Stimulated activated CD8-positive, alpha-beta memory T cell treated with anti-CD3 and anti-CD28 coated beads, Interleukin-12 subunit alpha, Interleukin-12 subunit beta, amount 100 ng/mL, for 24 hours (primary cell): ENCODE measurements around the gene TNNC1.
A peak's percentile ranks its signal among the peaks of the same experiment; 100 is the strongest.

Source experiments
- DNase-seq: peaks from one replicate; pipeline ENCODE4 v3.0.0-alpha.2; 2020; ENCODE audit errors: extremely low read depth

TNNC1 gene

DNA sequence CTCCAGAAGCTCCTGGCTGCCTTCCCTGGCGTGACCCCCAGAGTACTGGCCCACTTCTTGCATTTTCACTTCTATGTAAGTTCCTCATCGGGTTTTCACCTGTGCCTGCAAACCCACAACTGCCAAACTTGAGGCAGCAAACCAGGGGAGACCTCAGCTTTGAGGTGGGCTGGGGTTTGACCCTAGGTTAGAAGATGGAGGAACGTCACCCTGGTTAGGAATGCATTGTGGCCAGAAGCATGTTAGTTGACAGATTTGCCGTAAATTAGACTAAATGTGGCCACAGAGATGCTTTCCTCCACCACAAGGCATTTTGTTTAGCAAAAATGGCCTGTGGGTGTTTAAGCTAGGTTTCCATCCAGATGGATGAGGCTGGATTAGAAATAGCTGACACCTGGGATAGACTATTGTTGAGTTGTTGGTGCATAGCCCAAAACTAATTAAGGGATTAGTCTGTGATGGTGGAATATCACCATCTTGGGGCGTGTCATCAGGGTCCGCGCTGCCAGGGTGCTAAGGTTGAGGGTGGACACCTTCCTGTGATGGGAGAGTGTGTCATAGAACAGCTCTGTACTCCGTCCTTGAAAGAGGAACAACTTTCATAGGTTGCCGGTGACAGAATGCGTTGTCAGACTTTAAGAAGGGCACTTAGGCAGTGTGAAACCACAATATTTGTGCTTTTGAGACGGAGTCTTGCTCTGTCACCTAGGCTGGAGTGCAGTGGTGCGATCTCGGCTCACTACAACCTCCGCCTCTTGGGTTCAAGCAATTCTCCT lies 5.1 kb upstream of the TNNC1 start:
- no peak for DNase-seq

DNA sequence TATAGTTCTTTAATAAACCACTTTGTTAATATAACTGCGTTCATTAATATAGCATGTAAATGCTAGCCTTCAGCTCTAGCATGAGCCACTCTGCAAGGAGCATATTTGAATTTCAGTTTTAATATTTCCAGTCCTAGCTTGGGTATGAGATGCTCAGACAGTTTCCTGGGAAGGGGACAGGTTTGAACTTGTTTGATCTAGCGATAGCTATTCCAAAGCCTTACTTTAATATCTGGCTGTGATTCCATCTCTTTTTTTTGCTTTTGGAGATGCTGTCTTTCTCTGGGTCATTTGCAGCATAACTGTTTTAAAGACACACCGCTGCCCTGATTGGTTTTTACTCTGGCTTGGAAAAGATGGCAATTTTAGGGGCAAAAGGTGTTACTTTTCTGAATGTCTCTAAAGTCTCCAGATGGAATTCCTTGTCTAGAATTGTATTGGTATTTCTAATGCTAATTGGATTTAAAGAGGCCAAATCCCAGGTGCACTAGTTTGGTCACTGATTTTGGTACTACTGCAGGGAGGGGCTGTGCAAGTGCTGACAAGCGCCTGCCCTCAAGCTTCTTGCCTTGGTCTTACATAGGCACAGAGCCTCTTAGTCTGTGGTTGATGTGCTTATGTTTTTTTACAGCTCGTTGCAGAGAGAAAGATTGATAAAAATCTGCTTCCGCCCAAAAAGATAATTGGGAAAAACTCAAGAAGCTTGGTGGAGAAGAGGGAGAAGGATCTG lies 4.4 kb upstream of the TNNC1 start:
- no peak for DNase-seq

DNA sequence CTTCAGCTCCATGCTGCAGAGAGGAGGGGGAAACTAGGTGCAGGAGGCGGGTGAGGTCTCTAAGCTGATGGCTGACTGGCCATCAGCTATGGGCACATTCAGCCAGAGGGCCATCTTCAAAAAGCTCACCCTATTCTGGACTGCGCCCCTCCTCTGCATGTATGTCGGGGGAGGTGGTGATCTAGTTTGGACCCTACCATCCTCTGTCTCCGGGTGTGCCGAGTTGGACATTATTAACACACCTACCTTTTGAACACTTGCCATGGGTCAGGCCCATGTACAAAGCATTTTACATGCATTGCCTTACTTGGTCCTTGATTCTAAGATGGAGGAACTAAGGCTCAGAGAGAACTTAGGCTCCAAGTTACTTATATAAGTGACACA lies 3.0 kb upstream of the TNNC1 start:
- no peak for DNase-seq

DNA sequence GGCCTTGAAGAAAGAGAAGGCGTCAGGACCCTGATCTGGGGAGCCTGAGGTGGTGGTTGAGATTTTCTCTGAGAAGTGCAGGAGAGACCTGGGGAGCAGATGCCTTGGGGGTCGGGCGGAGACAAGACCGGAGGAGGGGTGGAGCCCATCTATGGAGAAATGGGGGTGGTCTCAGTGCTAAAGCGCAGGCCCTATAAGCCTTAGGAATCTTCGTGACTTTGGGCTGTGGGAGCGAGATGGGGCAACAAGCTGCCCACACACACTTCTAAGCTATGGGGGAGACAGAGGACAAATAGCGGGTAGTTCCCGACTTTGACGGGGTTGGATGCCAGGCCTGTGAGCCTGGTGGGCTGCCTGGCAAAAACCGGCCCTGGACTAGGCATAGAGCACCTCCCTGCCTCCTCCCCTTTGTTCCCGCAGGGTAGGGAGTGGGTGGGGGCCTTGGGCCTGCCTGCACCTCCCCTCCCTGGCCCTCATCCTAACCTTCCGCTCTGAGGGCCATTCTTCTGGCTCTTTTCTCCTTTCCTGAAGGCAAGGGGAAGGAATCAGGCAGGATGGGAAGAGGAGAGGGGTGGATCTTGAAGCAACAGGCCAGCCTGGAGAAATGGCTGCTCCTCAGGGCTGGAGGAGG lies 2.4 kb upstream of the TNNC1 start:
- DNase-seq = no peak

DNA sequence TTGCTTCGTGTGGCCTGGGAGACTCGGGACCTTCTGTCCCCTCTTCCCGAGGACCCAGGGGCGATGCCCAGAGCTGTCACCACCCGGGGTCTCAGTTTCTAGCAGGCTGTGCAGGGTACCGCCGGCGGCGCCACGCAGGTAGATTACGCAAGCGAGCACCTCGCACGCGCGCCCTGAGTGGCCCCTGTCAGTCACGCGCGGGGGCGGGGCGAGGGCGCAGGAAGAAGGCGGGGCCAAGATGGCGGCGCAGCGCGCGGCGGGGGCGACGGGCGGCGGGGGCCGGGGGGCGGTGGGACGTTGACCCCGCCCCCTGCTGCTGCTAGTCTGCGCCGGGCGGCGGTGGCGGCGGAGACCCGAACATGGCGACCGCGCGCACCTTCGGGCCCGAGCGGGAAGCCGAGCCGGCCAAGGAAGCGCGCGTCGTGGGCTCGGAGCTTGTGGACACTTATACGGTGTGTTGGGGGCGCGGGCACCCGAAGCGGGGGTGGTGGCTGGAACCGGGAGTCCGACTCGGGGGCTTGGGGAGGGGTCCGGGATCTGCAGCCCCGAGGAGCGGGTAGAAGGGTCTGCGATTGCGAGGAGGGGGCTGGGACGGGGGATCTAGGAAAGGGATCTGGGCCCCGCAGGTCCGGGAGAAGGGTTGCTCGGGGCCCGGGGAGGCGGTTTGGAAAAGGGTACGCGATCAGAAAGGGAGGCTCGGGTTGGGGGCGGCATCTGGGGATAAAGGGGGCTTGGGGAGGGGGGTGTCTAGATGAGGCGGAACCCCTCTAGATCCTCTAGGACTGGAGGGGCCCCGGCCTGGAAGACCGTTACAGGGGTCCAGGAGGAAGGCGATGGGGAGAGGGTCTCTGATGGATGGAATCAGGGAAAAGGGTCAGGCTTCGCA lies 1.7 kb upstream of the TNNC1 start, which contains the start of gene NISCH:
NISCH (plus strand) TSS at position 322 of the 886 bp plus-strand sequence; CDS start at position 360, 38 bp downstream.
- peak; percentile 89 for DNase-seq

DNA sequence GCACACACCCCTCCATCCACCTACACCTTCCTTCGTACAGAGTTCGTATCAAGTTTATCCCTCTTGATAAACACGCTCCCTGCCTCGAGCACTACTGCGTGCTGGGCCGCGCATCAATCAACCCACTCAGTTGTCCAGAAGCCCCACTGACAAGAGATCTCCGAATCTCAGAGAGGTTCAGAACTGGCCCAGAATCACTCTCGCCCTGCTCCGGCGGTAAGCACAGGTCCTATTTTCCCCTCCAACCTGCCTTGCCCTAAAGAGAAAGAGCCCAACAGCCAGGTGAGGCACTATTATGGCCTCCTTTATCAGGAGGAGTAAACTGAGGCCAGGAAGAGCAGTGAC lies 1.1 kb upstream of the TNNC1 start:
- no peak for DNase-seq

DNA sequence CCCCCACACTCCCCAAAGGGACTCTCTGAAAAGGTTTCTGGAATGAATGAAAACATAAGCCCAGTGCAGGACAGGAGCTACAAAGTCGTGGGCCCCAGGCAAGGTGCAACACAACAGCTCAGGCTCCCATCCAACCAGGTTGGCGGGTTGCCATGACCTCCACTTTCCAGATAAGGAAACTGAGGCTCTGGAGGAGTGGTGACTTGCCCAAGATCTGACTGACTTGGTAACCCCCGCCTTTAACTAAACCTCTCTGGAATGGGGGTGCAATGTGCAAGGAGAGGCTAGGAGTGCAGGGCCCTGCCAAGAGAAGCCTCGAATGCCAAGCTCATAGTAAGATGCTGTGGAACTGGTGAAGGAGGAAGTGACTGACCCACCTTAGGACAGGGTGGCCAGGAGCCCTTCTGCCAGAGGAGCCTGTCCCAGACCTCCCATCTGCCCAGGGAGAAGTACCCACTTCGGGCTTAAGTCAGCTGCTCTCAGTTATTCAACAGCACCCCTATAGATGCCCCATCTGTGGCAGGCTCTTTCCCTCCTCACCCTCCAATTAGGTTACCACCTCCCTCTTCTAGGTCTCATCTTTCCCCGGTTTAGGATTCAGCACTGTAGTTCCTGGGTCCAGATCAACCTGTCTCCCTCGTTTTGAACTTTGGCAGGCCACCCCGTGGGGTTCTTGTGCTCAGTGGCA lies 553 bp upstream of the TNNC1 start:
- no peak for DNase-seq

DNA sequence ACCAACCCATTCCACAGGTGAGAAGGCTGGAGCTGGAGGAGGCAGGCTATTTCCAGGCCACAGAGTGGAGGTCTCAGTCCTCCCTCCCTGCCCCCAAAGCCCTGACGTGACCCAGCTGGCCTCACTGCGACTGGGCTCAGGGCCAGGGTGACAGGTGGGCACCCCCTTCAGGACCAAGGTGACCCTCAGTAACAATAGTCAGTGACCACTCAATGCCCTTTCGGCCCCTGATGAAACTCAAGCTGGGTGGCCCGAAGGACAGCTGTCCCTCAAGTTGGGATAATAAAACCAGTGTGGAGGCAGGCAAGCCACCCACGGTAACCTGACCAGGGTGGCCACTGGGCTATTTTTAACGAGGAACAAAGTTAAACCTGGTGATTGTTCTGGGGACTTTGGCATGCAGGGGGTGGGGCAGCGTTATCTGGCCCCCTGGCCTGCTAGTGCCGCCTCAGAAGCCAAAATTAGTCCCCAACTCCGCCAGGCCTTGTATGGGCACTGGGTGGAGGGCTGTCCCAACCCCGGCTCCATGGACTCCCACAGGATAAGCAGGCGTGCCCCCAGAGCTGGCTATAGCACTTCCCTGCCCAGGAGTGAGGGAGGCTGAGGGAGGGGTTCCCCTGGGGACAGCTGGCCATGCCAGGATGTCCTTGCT lies 1.1 kb downstream of the TNNC1 start:
- no peak for DNase-seq

DNA sequence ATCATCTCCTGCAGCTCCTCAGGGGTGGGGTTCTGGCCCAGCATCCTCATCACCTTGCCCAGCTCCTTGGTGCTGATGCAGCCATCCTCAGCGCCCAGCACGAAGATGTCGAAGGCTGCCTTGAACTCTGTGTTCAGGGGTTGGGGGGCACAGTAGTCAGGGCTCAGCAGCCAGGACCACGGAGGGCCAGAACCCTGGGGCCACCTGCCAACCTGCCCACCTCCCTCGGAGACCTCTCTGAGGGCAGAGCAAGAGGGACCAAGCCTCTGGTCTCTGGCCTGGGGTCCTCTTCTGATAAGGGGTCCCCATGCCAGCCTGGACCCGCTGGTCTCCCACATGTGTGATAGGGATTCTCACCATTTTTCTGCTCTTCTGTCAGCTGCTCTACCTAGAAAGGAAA lies 1.7 kb downstream of the TNNC1 start:
- DNase-seq = no peak

DNA sequence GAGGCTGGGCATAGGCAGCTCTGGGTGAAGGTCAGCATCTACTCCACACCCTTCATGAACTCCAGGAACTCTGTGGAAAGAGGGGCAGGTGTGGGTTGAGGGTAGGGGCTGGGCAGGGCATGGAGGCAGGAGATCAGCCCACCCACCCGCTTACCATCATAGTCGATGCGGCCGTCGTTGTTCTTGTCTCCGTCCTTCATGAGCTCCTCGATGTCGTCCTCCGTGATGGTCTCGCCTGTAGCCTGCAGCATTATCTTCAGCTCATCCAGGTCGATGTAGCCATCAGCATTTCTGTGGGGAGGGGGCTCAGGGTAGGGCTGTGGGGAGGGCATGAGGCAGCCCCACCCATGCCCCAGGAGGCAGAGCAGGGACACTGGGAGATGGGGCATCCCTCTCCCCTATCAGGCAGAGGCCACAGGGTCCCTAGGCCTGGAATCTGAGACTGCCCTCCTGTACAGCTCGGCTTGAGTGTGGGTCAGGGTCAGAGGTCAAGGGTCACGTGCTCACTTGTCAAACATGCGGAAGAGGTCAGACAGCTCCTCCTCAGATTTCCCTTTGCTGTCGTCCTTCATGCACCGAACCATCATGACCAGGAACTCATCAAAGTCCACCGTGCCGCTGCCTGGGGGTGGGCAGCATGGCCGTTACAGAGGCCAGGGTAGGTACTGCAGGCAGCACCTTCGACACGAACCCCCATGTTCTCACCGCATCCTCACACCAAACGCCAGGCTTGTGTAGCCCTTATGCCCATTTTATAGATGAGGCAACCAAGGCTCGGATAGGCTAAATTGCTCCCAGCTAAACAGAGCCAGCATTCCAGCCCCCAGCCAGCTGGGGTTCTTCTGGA lies 2.4 kb downstream of the TNNC1 start:
- DNase-seq = no peak

DNA sequence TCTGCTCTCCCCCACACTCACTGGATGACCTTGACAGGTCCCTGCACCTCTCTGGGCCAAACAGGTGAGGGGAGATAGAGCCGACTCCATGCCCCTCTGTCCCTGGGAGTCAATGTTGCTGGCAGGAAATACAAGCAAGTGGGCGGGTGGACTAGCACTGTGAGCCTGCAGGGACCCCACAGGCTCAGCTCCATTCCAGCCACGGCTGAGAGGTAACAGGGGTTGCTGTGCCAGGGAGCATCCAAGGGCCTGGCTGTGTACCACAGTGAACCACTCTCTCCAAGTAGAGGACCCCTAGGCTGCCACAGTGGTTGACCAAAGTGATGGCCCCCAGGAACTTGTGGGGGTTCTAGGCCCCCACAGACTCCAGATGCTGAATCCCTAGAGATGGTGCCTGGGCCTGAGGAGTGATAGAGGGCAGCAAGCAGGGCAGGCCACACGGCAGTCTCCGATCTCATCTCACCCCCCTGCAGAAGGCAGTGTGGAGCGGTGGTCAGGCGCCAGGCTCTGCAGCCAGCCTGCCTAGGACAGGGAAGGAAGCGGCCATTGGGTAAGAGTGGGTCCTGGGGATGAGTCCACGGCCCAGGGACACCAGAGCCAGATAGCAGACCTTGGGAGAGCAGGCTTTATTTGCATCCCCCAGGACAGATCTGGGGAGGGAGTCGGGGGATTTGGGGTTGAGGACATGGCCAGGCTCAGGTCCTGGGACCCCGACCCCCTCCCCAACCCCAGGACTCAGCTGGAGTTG lies 3.2 kb downstream of the TNNC1 start:
- no peak for DNase-seq

DNA sequence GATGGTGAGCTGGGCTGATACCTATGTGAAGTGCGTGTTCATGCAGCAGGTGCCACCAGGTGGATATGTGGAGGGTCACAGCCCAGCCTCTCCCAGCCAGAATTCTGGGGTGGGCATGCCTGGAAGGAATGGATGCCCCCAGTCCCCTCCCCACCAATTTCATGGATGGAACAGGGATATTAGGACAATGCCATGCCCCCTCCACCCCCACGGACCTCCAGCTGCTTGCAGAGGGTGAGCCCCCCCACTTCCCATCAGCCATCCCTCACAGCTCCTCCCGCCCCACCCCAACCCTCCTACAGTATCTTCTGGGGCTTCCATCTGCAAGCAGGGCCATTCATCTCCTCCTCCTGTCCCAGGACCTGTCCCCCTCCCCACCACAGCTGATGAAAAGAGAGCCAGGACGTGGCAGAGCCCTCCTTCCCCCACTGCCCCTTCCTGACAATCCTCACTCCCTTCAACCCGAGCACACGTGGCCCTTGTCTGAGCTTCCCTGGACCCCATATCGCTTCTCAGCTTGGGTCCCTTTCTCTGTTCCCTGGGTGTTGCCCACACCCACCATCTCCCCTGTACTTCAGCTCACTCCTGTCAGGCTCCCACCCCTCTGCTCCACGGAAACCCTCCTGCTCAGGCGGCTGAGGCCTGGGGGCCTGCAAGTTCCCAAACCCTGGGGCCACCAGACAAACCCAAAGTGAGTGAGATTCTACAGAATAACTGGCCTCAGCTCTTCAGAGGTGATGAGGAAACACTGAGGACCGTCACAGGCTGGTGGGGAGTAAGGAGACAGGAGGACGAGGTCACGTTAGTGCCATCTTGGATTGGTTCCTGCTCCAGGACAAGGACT lies 6.1 kb downstream of the TNNC1 start:
- no peak for DNase-seq

DNA sequence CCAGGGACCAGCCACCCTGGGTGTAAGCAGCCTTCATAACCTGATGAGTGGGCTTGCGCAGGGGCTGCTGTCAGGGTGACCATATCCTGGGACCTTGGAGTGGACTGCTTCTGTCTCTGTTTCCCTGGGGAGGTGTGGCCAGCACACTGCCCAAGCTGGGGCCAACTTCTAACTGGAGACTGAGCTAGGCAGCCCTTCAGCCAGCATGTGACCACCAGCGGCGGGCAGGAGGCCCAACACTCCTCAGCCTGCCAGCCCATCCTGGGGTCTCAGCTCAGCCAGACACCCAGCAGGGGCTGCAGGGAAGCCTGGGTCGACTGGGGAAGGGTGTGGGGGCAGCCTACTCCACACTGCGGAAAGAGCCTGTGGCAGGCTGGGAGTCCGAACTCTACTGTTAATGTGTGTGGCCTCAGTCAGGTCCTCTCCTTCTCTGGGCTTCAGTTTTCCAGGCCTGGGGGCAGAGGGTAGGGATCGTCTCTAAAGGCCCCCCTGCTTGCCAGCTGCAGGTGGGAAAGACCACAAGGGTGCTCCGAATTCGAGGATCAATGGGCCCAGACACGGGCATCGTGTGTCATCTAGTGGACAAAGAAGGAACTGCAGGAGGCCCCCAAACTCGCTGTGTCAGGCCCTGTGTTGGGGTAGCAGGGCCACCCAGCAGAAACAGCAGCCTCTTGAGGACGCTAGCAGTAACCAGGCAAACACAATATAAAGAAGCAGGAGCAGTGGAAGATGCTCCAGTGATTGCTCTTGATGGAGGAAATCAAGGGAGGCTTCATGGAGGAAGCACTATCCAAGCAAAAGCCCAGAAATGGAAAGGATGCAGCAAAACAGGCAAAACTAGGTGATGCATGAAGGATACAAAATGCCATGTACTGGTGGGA lies 7.0 kb downstream of the TNNC1 start:
- DNase-seq = peak; percentile 42

DNA sequence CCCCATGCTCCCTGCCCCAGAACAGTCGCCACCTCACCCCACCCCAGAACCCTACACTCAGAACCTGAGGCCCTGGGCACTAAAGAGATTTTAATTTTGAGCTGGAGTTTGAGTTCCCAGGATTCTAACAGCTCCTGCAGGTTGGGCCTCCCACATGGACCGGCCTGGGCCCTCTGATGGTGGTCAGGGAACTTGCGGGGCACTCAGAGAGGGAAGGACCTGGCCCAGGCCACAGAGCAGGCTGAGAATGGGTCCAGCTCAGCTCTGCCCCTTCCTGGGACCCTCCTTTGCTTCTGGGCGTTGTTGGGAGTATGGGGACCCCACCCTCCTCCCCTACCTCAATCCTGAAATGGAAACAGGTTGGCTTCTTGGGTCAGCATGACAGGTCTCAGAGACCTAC lies 7.8 kb downstream of the TNNC1 start:
- no peak for DNase-seq

DNA sequence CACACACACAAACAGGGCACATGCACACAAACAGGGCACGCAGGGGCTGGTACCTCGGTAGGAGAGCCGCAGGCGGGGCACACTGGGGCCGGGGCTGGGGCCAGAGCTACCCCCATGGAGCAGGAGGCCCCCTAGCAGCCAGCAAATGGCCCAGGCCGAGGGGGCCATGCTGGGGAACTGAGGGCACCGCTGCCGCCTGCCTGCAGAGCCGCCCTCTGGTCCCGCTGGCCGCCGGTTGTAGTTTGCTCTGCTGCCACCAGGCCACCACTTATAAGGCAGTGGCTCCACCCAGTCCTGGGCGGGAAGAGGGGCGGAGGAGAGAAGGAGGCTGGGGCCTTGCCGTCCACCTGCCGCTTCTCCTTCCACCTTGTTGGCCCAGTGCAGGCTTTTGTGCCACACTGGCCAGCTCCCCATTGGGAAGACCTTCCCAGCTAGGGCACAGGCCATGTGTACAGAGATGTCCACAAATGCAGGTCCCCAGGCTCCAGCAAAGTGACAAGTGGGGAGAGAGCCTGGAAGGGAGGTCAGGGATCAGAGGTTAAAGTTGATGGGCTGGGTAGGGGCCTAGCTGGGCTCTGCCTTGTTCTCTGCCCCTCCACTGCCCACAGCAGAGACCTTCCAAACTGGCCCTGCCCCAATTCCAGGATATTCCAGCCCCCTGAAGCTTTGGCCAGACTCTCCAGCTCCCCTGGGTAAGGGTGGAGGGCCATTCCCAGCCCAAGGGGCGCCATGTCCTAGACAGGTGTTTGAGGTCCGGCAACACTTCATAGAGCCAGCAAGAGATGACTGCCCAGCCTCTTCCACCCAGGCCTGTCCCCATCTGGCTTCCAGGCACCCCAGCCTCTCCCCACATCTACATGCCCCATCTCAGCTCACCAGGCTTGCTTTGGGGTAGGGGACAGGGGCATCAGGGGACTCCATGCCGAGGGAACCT lies 8.7 kb downstream of the TNNC1 start, which contains the start of gene SEMA3G:
SEMA3G (minus strand) TSS at position 244 of the 934 bp plus-strand sequence; CDS start at position 168, 76 bp downstream.
- peak; percentile 35 for DNase-seq
